HepG2 (cell line): ENCODE results near the gene IPO13. TPM values are rescaled to one million over a fixed set of nuclear protein-coding genes. Genes with fewer than 3 reads are reported as not detected.

ENCODE experiments used
- ATAC-seq: fragments of 200-7000 bp; cut with Tn5 transposase; 3 replicates; pipeline ENCODE4 v1.9.1; 2020; ENCODE audit warnings: mild to moderate bottlenecking, moderate library complexity
- BruUV-seq: library from RNA; stranded (reverse); fragments of 400-500 nt; replicated peaks from 2 replicates; lab custom pipeline; 2021; lab: Mats Ljungman, UMichigan
- CTCF ChIA-PET: fragments of 300-600 bp; formaldehyde crosslinking; extraction: SDS; loops from one replicate; lab custom pipeline; 2021; ENCODE audit warnings: low total read pairs, inconsistent platforms, low intra/inter-chr PET ratio; lab: Yijun Ruan, JAX
- POLR2A ChIA-PET: fragments of 350-600 bp; sonication (Branson Sonifier 250); formaldehyde crosslinking; loops from one replicate; lab custom pipeline; 2020; ENCODE audit warnings: antibody characterized with exemption, inconsistent platforms; lab: Yijun Ruan, JAX
- DNase-seq: peaks from one replicate; pipeline ENCODE4 v3.0.0-alpha.2; 2015; ENCODE audit warnings: low spot score
- FAIRE-seq: peaks from 3 replicates; lab custom pipeline; 2011; peaks lifted over from hg19 to GRCh38; lab: Jason Lieb, UNC
- H2AFZ ChIP-seq: one replicate; pipeline ENCODE4 v1.6.1; 2011; ENCODE audit warnings: low read length, inconsistent platforms
- H3K27ac ChIP-seq: fragments of 300-600 bp; 3 replicates; pipeline ENCODE4 v1.8.0; 2011; ENCODE audit warnings: mixed run types, mild to moderate bottlenecking, mixed read lengths, low read length, inconsistent platforms; ENCODE audit not compliant: insufficient read depth; ENCODE audit errors: extremely low read length
- H3K27me3 ChIP-seq, 2 experiments: fragments of 200-600 bp in 1 of 2; 2 replicates in 1 of 2; 3 replicates in 1 of 2; pipeline versions ENCODE4 v1.6.0 to v1.8.0; 2011; ENCODE audit warnings: low read length in 2 of 2, mild to moderate bottlenecking in 2 of 2, moderate library complexity in 2 of 2, inconsistent platforms in 1 of 2; ENCODE audit not compliant: insufficient read depth in 2 of 2, control insufficient read depth in 1 of 2
- H3K36me3 ChIP-seq, 2 experiments: fragments of 200-600 bp in 1 of 2; replicated peaks in 1 of 2; 2 replicates in 1 of 2; 3 replicates in 1 of 2; pipeline versions ENCODE4 v1.5.1 to v1.8.0; 2011; ENCODE audit warnings: low read length in 2 of 2, inconsistent platforms in 1 of 2; ENCODE audit not compliant: insufficient read depth in 2 of 2, control insufficient read depth in 1 of 2
- H3K4me1 ChIP-seq: 2 replicates; pipeline ENCODE4 v1.5.1; 2012; ENCODE audit warnings: low read length, inconsistent platforms; ENCODE audit not compliant: insufficient read depth
- H3K4me2 ChIP-seq: 2 replicates; pipeline ENCODE4 v1.6.0; 2011; ENCODE audit warnings: low read depth, low read length, inconsistent platforms
- H3K4me3 ChIP-seq, 3 experiments: fragments of 200-600 bp in 1 of 3; sonication (generic), shearing (Covaris generic) in 1 of 3; replicated peaks in 1 of 3; 2 replicates each; pipeline ENCODE4 v1.5.1; 2011 to 2016; ENCODE audit warnings: low read length in 3 of 3, inconsistent platforms in 2 of 3, low read depth in 2 of 3, mild to moderate bottlenecking in 2 of 3, control low read depth in 1 of 3, mixed read lengths in 1 of 3; ENCODE audit not compliant: insufficient read depth in 1 of 3
- H3K79me2 ChIP-seq: one replicate; pipeline ENCODE4 v1.6.1; 2011; ENCODE audit warnings: low read length, inconsistent platforms; ENCODE audit not compliant: insufficient read depth
- H3K9ac ChIP-seq: 2 replicates; pipeline ENCODE4 v1.6.0; 2011; ENCODE audit warnings: mild to moderate bottlenecking, low read depth, low read length, inconsistent platforms; ENCODE audit not compliant: insufficient read depth
- H3K9me3 ChIP-seq: 2 replicates; pipeline ENCODE4 v1.5.1; 2012; ENCODE audit warnings: mild to moderate bottlenecking, low read length
- H4K20me1 ChIP-seq: 2 replicates; pipeline ENCODE4 v1.6.0; 2011; ENCODE audit warnings: inconsistent platforms, mild to moderate bottlenecking, low read length, moderate library complexity; ENCODE audit not compliant: insufficient read depth
- CC2D1A ChIP-seq: sonication (generic); formaldehyde crosslinking; IDR thresholded peaks from 2 replicates; pipeline ENCODE4 v1.8.1; 2023; ENCODE audit warnings: mild to moderate bottlenecking, missing genetic modification reagents
- CREB1 ChIP-seq, 2 experiments: fragments of 450-650 bp in 1 of 2; IDR thresholded peaks; 2 replicates each; pipeline ENCODE4 v1.6.1; 2016 to 2017; ENCODE audit warnings: control low read depth in 1 of 2, mild to moderate bottlenecking in 1 of 2, missing compliant biosample characterization in 1 of 2, missing genetic modification characterization in 1 of 2
- FOSL1 ChIP-seq: sonication (generic); formaldehyde crosslinking; IDR thresholded peaks from 2 replicates; pipeline ENCODE4 v1.9.0; 2021; ENCODE audit warnings: missing genetic modification reagents, borderline replicate concordance
- HNRNPL ChIP-seq: fragments of 200-400 bp; formaldehyde crosslinking; IDR thresholded peaks from 2 replicates; pipeline ENCODE4 v1.6.1; 2017; ENCODE audit warnings: mild to moderate bottlenecking, low read depth, low read length
- MXI1 ChIP-seq: IDR thresholded peaks from 3 replicates; pipeline ENCODE4 v1.6.1; 2012; ENCODE audit warnings: low read depth, low read length, inconsistent platforms, borderline replicate concordance
- NR2C2 ChIP-seq: sonication (generic); formaldehyde crosslinking; IDR thresholded peaks from 2 replicates; pipeline ENCODE4 v1.4.0; 2020; ENCODE audit warnings: missing genetic modification reagents, mild to moderate bottlenecking, moderate library complexity, borderline replicate concordance
- PHB2 ChIP-seq: fragments of 450-650 bp; IDR thresholded peaks from 2 replicates; pipeline ENCODE4 v1.6.1; 2018; ENCODE audit not compliant: partially characterized antibody
- POLR2G ChIP-seq: fragments of 200-400 bp; formaldehyde crosslinking; IDR thresholded peaks from 2 replicates; pipeline ENCODE4 v1.6.1; 2018; ENCODE audit warnings: mild to moderate bottlenecking, low read depth, low read length, moderate library complexity
- RBM22 ChIP-seq: fragments of 200-400 bp; formaldehyde crosslinking; optimal IDR thresholded peaks from 2 replicates; pipeline ENCODE3; 2017; ENCODE audit warnings: mild to moderate bottlenecking, low read length, moderate library complexity
- TOPORS ChIP-seq: sonication (generic); formaldehyde crosslinking; IDR thresholded peaks from 2 replicates; pipeline ENCODE4 v1.8.0; 2023; ENCODE audit warnings: mild to moderate bottlenecking, missing genetic modification reagents
- ZBTB7B ChIP-seq: sonication (generic); formaldehyde crosslinking; IDR thresholded peaks from 2 replicates; pipeline ENCODE4 v1.4.0; 2020; ENCODE audit warnings: missing genetic modification reagents
- ZNF224 ChIP-seq: sonication (generic); formaldehyde crosslinking; IDR thresholded peaks from 2 replicates; pipeline ENCODE4 v1.5.0; 2020; ENCODE audit warnings: mild to moderate bottlenecking, missing genetic modification reagents
- ZNF557 ChIP-seq: sonication (generic); formaldehyde crosslinking; IDR thresholded peaks from 2 replicates; pipeline ENCODE4 v1.4.0; 2020; ENCODE audit warnings: missing genetic modification reagents
- ZNF670 ChIP-seq: sonication (generic); formaldehyde crosslinking; IDR thresholded peaks from 2 replicates; pipeline ENCODE4 v1.8.0; 2022; ENCODE audit warnings: mild to moderate bottlenecking, missing genetic modification reagents, borderline replicate concordance
- ZNF713 ChIP-seq: sonication (generic); formaldehyde crosslinking; IDR thresholded peaks from 2 replicates; pipeline ENCODE4 v1.4.0; 2020; ENCODE audit warnings: mild to moderate bottlenecking, missing genetic modification reagents
- ZNF790 ChIP-seq: sonication (generic); formaldehyde crosslinking; IDR thresholded peaks from 2 replicates; pipeline ENCODE4 v1.8.0; 2022; ENCODE audit warnings: missing genetic modification reagents, mild to moderate bottlenecking, borderline replicate concordance
- WGBS: methylation state at CpG from one replicate; pipeline ENCODE4 v1.1.6; 2017; ENCODE audit warnings: low lambda C conversion rate; 5-methylcytosine and 5-hydroxymethylcytosine counted together
- in situ Hi-C: cut with HindIII; loops from 2 replicates; pipeline ENCODE4 v1.10.0; 2017; ENCODE audit warnings: low pct_unique_long_range_greater_than_20kb; ENCODE audit not compliant: extremely low pct_ligation_motif_present
- intact Hi-C: fragments of 100-400 bp; cut with micrococcal nuclease; formaldehyde crosslinking; loops from one replicate; pipeline ENCODE4 v1.10.0; 2022; ENCODE audit not compliant: unreplicated experiment
- polyA plus RNA-seq, 8 experiments: library from polyadenylated mRNA; depleted of rRNA in 3 of 8; stranded (reverse) in 7 of 8; unstranded in 1 of 8; fragments of >200 nt; fragmentation: Illumina TruSeq in 4 of 8; extraction: Trizol in 4 of 8; gene quantifications; 2 replicates each; pipeline versions ENCODE4 v1.2.1 to v1.2.3, GENCODE V29; 2011 to 2016; ENCODE audit warnings: low read depth in 4 of 8, missing spikeins in 1 of 8, mixed read lengths in 1 of 8; ENCODE audit not compliant: insufficient read depth in 1 of 8
- total RNA-seq, 5 experiments: library from RNA; depleted of rRNA; stranded (reverse); fragments of >200 nt; fragmentation: Illumina TruSeq; extraction: Trizol; gene quantifications; 2 replicates each; pipeline ENCODE4 v1.2.3, GENCODE V29; 2016; ENCODE audit warnings: low read depth in 1 of 5
- TF ChIP-seq, protein P1 (sequence below): sonication (generic); formaldehyde crosslinking; IDR thresholded peaks from 2 replicates; pipeline ENCODE4 v1.9.0; 2021; ENCODE audit warnings: missing genetic modification reagents, borderline replicate concordance
- TF ChIP-seq, protein P2 (sequence below): sonication (generic); formaldehyde crosslinking; IDR thresholded peaks from 2 replicates; pipeline ENCODE4 v1.4.0; 2020; ENCODE audit warnings: mild to moderate bottlenecking, missing genetic modification reagents, borderline replicate concordance
- TF ChIP-seq, protein P3 (sequence below): IDR thresholded peaks from 2 replicates; pipeline ENCODE4 v1.6.1; 2016; ENCODE audit warnings: mild to moderate bottlenecking

Gene IPO13
- total and polyA plus RNA-seq, 2 of the 13 experiments (the other 11 are each of a cell fraction or from before 2014, with no cell fraction given): 12.9 to 15.6 TPM

DNA sequence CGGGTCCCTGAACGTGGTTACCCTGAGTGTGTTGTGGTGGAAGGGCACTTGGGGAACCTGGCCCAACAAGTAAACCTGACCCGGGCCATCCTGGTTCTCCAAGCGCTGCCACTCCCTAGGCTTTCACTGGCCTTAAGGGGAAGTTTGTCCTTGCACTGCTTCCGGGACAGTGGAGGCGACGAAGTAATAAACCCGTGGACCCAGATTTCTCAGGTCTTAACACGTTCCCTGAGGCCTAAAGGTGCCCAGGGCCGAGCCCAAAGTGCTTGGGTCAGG lies 44.4 kb downstream of the IPO13 start:
- CTCF ChIA-PET: no interaction called here
- BruUV-seq: no TSS peak
- Histone ChIP-seq H3K4me2 (peak overlapping the region; percentile 89), H3K4me3 (peak overlapping the region; percentile 52 to 77 (median 75)), H4K20me1 (no peaks in the 10 kb centered on the region), H3K4me1 (peaks cover 62% of the 10 kb centered on the region), H3K9me3 (no peaks in the 10 kb centered on the region), H3K36me3 (peaks cover 0 to 1% of the 10 kb centered on the region in 2 experiments; a peak in 1 of 5 replicates), H3K27ac (peak overlapping the region; percentile 54), H3K27me3 (no peaks in the 10 kb centered on the region), H2AFZ (no peak overlapping the region), H3K79me2 (no peaks in the 10 kb centered on the region), H3K9ac (peak overlapping the region; percentile 56)
- FAIRE-seq (no peak), DNase-seq (no peak), ATAC-seq (no peak)
- in situ Hi-C loops: no loop called here
- WGBS: 0% methylated on average over 4 of the region's 10 CpGs
- POLR2A ChIA-PET: interaction anchor here (0.8 to 0.9 kb wide), 2 partner anchors 16 to 40 kb away, joined by 3 to 4 read pairs; partner anchors contain the start of genes ATP6V0B and SLC6A9
- intact Hi-C loops: no loop called here
- TF ChIP-seq PHB2: no peak
- TF ChIP-seq POLR2G: peak; percentile 69; the same call in 1 of the 2 replicates
- TF ChIP-seq ZNF224 (CRISPR knock-in tag): peak; percentile 42; the same call in 1 of the 2 replicates
- TF ChIP-seq HNRNPL: no peak
- TF ChIP-seq, protein P1, sequence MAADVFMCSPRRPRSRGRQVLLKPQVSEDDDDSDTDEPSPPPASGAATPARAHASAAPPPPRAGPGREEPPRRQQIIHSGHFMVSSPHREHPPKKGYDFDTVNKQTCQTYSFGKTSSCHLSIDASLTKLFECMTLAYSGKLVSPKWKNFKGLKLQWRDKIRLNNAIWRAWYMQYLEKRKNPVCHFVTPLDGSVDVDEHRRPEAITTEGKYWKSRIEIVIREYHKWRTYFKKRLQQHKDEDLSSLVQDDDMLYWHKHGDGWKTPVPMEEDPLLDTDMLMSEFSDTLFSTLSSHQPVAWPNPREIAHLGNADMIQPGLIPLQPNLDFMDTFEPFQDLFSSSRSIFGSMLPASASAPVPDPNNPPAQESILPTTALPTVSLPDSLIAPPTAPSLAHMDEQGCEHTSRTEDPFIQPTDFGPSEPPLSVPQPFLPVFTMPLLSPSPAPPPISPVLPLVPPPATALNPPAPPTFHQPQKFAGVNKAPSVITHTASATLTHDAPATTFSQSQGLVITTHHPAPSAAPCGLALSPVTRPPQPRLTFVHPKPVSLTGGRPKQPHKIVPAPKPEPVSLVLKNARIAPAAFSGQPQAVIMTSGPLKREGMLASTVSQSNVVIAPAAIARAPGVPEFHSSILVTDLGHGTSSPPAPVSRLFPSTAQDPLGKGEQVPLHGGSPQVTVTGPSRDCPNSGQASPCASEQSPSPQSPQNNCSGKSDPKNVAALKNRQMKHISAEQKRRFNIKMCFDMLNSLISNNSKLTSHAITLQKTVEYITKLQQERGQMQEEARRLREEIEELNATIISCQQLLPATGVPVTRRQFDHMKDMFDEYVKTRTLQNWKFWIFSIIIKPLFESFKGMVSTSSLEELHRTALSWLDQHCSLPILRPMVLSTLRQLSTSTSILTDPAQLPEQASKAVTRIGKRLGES (CRISPR knock-in tag): no peak
- 0 out of 2 replicates have a peak, but pooled peaks have one; percentile 20 for TF ChIP-seq TOPORS (CRISPR knock-in tag)
- TF ChIP-seq ZNF790 (CRISPR knock-in tag): peak; percentile 6; the same call in 1 of the 2 replicates
- TF ChIP-seq ZNF557 (CRISPR knock-in tag): 0 out of 2 replicates have a peak, but pooled peaks have one; percentile 5
- no peak for TF ChIP-seq ZBTB7B (CRISPR knock-in tag)
- peak; percentile 71 for TF ChIP-seq RBM22
- no peak for TF ChIP-seq MXI1
- TF ChIP-seq CC2D1A: no peak
- TF ChIP-seq, protein P2, sequence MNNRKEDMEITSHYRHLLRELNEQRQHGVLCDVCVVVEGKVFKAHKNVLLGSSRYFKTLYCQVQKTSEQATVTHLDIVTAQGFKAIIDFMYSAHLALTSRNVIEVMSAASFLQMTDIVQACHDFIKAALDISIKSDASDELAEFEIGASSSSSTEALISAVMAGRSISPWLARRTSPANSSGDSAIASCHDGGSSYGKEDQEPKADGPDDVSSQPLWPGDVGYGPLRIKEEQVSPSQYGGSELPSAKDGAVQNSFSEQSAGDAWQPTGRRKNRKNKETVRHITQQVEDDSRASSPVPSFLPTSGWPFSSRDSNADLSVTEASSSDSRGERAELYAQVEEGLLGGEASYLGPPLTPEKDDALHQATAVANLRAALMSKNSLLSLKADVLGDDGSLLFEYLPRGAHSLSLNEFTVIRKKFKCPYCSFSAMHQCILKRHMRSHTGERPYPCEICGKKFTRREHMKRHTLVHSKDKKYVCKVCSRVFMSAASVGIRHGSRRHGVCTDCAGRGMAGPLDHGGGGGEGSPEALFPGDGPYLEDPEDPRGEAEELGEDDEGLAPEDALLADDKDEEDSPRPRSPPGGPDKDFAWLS (CRISPR knock-in tag): no peak
- TF ChIP-seq, protein P3, sequence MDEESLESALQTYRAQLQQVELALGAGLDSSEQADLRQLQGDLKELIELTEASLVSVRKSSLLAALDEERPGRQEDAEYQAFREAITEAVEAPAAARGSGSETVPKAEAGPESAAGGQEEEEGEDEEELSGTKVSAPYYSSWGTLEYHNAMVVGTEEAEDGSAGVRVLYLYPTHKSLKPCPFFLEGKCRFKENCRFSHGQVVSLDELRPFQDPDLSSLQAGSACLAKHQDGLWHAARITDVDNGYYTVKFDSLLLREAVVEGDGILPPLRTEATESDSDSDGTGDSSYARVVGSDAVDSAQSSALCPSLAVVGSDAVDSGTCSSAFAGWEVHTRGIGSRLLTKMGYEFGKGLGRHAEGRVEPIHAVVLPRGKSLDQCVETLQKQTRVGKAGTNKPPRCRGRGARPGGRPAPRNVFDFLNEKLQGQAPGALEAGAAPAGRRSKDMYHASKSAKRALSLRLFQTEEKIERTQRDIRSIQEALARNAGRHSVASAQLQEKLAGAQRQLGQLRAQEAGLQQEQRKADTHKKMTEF (CRISPR knock-in tag): 0 out of 2 replicates have a peak, but pooled peaks have one; percentile 41
- no peak for TF ChIP-seq NR2C2 (CRISPR knock-in tag)
- TF ChIP-seq FOSL1 (CRISPR knock-in tag): no peak
- no peak for TF ChIP-seq ZNF713 (CRISPR knock-in tag)
- no peak for TF ChIP-seq ZNF670
- TF ChIP-seq CREB1 (IDR thresholded peaks at IDR 0.05): no peak
- no peak for TF ChIP-seq CREB1 (CRISPR knock-in tag; IDR thresholded peaks at IDR 0.05)
